ENCODE data around the gene TLCD5.

- TF ChIP-seq, protein P1, sequence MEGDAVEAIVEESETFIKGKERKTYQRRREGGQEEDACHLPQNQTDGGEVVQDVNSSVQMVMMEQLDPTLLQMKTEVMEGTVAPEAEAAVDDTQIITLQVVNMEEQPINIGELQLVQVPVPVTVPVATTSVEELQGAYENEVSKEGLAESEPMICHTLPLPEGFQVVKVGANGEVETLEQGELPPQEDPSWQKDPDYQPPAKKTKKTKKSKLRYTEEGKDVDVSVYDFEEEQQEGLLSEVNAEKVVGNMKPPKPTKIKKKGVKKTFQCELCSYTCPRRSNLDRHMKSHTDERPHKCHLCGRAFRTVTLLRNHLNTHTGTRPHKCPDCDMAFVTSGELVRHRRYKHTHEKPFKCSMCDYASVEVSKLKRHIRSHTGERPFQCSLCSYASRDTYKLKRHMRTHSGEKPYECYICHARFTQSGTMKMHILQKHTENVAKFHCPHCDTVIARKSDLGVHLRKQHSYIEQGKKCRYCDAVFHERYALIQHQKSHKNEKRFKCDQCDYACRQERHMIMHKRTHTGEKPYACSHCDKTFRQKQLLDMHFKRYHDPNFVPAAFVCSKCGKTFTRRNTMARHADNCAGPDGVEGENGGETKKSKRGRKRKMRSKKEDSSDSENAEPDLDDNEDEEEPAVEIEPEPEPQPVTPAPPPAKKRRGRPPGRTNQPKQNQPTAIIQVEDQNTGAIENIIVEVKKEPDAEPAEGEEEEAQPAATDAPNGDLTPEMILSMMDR (IDR thresholded peaks at IDR 0.05 in 4 of 5, conservative IDR thresholded peaks at IDR 0.05 in 1 of 5), result no peak
- no peak for TF ChIP-seq POLR2A (IDR thresholded peaks at IDR 0.05)
Measured at GRCh38 chr11:120293038-120293800, 31.9 kb upstream of the TLCD5 start.
